GM20000 (cell line): Measurements from ENCODE around the gene CCT4.
"Not testable (repeated sequence)": the region's sequence is repeated elsewhere in the genome, so short reads cannot be mapped to it uniquely, and the experiment has no call there.

ENCODE experiments used
- DNase-seq: peaks from one replicate; pipeline ENCODE4 v3.0.0; 2012; ENCODE audit warnings: low spot score
- TF ChIP-seq, protein P1 (sequence below): IDR thresholded peaks from 2 replicates; pipeline ENCODE4 v1.5.1; 2012; ENCODE audit warnings: mild to moderate bottlenecking, control low read depth; ENCODE audit errors: extremely low read depth, missing control alignments

CCT4 gene

GRCh38 chr2:61876400-61876799 lies 12.1 kb downstream of the CCT4 start:
- TF ChIP-seq, protein P1, sequence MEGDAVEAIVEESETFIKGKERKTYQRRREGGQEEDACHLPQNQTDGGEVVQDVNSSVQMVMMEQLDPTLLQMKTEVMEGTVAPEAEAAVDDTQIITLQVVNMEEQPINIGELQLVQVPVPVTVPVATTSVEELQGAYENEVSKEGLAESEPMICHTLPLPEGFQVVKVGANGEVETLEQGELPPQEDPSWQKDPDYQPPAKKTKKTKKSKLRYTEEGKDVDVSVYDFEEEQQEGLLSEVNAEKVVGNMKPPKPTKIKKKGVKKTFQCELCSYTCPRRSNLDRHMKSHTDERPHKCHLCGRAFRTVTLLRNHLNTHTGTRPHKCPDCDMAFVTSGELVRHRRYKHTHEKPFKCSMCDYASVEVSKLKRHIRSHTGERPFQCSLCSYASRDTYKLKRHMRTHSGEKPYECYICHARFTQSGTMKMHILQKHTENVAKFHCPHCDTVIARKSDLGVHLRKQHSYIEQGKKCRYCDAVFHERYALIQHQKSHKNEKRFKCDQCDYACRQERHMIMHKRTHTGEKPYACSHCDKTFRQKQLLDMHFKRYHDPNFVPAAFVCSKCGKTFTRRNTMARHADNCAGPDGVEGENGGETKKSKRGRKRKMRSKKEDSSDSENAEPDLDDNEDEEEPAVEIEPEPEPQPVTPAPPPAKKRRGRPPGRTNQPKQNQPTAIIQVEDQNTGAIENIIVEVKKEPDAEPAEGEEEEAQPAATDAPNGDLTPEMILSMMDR = no peak
- no peak for DNase-seq

- DNase-seq = not testable (repeated sequence)
Measured at GRCh38 chr2:61866482-61867089, 21.9 kb downstream of the CCT4 start.

GRCh38 chr2:61862085-61862484 lies 26.4 kb downstream of the CCT4 start:
- TF ChIP-seq, protein P1 = no peak
- no peak for DNase-seq

GRCh38 chr2:61857224-61857623 lies 31.2 kb downstream of the CCT4 start:
- DNase-seq = peak; percentile 17
- TF ChIP-seq, protein P1 = no peak

- no peak for DNase-seq
Measured at GRCh38 chr2:61855318-61855613, 33.2 kb downstream of the CCT4 start.

DNA sequence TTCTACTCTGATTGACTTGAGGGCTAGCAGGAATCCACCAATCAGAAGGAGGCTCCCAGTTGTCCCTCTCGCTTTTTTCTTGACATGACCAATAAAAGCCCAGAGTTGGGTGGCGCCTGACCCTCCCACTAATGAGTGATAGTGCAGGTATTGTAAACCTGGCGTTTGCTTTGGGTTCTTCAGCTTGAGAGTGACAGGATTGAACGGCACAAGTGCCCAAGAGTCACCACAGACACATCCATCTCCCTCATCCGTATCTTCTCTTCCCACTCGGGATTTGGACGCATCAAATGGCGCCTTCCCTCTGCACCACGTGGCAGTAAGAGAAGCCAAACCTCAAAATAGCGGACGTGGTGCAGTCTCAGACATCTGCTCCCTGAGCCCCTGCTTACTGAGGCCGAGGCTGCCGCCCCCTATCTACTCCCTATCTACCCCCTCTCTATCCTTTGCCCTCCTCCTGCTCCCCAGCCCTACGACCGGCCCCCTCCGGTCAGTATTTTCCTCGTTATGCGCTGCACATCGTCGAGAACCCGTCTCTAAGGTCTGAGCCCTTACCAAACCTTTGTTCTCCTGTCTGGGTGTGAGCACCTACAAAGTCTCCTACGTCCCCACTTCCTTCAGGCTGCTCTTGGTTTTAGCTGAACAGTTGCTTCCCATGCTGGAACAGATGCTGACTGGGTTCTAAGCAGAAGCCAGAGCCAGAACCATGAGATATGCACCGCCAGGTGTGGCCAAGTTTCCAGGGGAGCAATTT lies 33.7 kb downstream of the CCT4 start:
- TF ChIP-seq, protein P1 = no peak
- peak; percentile 95 for DNase-seq

More at GRCh38 chr2:61855318-61855613, 33.2 kb downstream of the CCT4 start:
- TF ChIP-seq, protein P1 = no peak

- peak; percentile 89 for DNase-seq
- TF ChIP-seq, protein P1 = no peak
Measured at GRCh38 chr2:61853847-61854563, 34.5 kb downstream of the CCT4 start, which contains the start of gene FAM161A. FAM161A (minus strand) TSS chr2:61854060; CDS start chr2:61854041, 19 bp downstream.
